Measurements from ENCODE around the gene PPP1R2.

PPP1R2 gene

DNA sequence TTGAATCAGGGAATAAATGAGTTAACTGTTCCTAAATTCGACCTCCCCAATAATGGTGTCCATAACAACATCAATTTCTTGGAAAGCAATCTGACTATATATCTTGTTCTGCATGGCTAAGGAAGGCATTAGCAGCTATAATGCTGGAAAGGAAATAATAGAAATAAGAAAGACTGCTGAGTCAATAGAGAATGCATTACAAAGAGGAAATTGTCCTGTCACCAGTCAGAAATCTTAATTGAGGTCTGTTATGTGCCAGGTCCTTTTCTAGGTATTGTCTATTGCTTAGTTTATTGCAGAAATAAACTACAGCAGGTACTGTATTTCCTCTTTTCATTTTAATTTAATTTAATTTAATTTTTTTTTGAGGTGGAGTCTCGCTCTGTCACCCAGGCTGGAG, 5.9 kb upstream of the PPP1R2 start:
- Histone ChIP-seq H3K27ac (replicated peaks) (no peak overlapping the region), H3K27me3 (ENCODE audit: insufficient read depth, poor library complexity, severe bottlenecking) (peaks cover 9% of the 10 kb centered on the region), H3K4me3 (replicated peaks; ENCODE audit: insufficient read depth, low read length) (no peak overlapping the region)
- TF ChIP-seq, protein P1, sequence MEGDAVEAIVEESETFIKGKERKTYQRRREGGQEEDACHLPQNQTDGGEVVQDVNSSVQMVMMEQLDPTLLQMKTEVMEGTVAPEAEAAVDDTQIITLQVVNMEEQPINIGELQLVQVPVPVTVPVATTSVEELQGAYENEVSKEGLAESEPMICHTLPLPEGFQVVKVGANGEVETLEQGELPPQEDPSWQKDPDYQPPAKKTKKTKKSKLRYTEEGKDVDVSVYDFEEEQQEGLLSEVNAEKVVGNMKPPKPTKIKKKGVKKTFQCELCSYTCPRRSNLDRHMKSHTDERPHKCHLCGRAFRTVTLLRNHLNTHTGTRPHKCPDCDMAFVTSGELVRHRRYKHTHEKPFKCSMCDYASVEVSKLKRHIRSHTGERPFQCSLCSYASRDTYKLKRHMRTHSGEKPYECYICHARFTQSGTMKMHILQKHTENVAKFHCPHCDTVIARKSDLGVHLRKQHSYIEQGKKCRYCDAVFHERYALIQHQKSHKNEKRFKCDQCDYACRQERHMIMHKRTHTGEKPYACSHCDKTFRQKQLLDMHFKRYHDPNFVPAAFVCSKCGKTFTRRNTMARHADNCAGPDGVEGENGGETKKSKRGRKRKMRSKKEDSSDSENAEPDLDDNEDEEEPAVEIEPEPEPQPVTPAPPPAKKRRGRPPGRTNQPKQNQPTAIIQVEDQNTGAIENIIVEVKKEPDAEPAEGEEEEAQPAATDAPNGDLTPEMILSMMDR (IDR thresholded peaks at IDR 0.05; ENCODE audit: insufficient read depth, low read length) = no peak
- TF ChIP-seq, protein P2, sequence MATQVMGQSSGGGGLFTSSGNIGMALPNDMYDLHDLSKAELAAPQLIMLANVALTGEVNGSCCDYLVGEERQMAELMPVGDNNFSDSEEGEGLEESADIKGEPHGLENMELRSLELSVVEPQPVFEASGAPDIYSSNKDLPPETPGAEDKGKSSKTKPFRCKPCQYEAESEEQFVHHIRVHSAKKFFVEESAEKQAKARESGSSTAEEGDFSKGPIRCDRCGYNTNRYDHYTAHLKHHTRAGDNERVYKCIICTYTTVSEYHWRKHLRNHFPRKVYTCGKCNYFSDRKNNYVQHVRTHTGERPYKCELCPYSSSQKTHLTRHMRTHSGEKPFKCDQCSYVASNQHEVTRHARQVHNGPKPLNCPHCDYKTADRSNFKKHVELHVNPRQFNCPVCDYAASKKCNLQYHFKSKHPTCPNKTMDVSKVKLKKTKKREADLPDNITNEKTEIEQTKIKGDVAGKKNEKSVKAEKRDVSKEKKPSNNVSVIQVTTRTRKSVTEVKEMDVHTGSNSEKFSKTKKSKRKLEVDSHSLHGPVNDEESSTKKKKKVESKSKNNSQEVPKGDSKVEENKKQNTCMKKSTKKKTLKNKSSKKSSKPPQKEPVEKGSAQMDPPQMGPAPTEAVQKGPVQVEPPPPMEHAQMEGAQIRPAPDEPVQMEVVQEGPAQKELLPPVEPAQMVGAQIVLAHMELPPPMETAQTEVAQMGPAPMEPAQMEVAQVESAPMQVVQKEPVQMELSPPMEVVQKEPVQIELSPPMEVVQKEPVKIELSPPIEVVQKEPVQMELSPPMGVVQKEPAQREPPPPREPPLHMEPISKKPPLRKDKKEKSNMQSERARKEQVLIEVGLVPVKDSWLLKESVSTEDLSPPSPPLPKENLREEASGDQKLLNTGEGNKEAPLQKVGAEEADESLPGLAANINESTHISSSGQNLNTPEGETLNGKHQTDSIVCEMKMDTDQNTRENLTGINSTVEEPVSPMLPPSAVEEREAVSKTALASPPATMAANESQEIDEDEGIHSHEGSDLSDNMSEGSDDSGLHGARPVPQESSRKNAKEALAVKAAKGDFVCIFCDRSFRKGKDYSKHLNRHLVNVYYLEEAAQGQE (IDR thresholded peaks at IDR 0.05; ENCODE audit: insufficient replicate concordance, low read depth) = no peak
- TF ChIP-seq GABPA (IDR thresholded peaks at IDR 0.05; ENCODE audit: low read depth) (no peak), SPI1 (IDR thresholded peaks at IDR 0.05; ENCODE audit: borderline replicate concordance, low read depth) (no peak), POLR2AphosphoS5 (IDR thresholded peaks at IDR 0.05; ENCODE audit: low read depth) (no peak)
- no peak for DNase-seq (ENCODE audit: low read depth in 1 of 2, low spot score in 1 of 2)

DNA sequence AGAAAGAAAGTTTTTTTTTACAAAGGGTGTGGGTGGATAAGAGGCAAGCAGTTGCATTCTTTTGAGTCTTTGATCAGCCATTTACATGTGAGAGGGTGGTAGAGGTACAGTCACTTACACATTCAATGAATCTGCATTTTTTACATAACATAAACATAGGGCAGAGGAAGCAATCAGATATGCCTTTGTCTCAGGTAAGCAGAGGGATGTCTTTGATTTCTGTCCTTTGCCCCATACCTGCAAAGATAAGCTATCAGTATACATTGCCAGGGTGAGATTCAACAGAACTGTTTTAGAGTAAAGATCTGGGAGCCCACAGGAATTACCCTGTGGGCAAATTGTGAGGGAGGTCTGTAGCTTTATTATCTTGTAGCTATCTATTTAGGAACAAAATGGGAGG, 5.4 kb upstream of the PPP1R2 start:
- Histone ChIP-seq H3K27me3 (ENCODE audit: insufficient read depth, poor library complexity, severe bottlenecking) (peaks cover 11% of the 10 kb centered on the region), H3K27ac (replicated peaks) (no peak overlapping the region), H3K4me3 (replicated peaks; ENCODE audit: insufficient read depth, low read length) (no peak overlapping the region)
- TF ChIP-seq POLR2AphosphoS5 (IDR thresholded peaks at IDR 0.05; ENCODE audit: low read depth) = no peak
- no peak for TF ChIP-seq GABPA (IDR thresholded peaks at IDR 0.05; ENCODE audit: low read depth)
- TF ChIP-seq, protein P1 (IDR thresholded peaks at IDR 0.05; ENCODE audit: insufficient read depth, low read length) = no peak
- TF ChIP-seq SPI1 (IDR thresholded peaks at IDR 0.05; ENCODE audit: borderline replicate concordance, low read depth) = no peak
- TF ChIP-seq, protein P2 (IDR thresholded peaks at IDR 0.05; ENCODE audit: insufficient replicate concordance, low read depth) = no peak
- no peak for DNase-seq (ENCODE audit: low read depth in 1 of 2, low spot score in 1 of 2)

DNA sequence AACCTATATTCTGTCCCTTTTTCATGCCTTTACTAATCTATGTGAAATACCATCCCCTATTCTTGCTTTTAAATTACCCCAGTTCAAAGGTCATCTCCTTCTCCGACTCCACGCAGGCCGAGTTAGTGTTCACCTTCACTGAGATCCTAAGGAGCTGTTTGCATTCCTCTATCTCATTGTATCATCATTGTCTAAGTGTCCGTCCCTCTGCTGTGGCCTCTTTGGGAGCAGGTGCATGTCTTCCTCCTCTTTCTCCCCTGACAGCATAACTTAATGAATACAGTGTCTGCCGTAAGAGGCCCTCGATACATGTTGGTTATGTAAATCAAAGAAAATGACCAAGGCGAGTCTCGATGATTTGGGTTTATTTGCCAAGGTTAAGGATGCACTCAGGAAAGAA, 4.9 kb upstream of the PPP1R2 start:
- no peak for DNase-seq (ENCODE audit: low read depth in 1 of 2, low spot score in 1 of 2)
- Histone ChIP-seq H3K27me3 (ENCODE audit: insufficient read depth, poor library complexity, severe bottlenecking) (peaks cover 11% of the 10 kb centered on the region), H3K4me3 (replicated peaks; ENCODE audit: insufficient read depth, low read length) (no peak overlapping the region), H3K27ac (replicated peaks) (no peak overlapping the region)
- TF ChIP-seq POLR2AphosphoS5 (IDR thresholded peaks at IDR 0.05; ENCODE audit: low read depth) (no peak), SPI1 (IDR thresholded peaks at IDR 0.05; ENCODE audit: borderline replicate concordance, low read depth) (no peak), GABPA (IDR thresholded peaks at IDR 0.05; ENCODE audit: low read depth) (no peak)
- TF ChIP-seq, protein P2 (IDR thresholded peaks at IDR 0.05; ENCODE audit: insufficient replicate concordance, low read depth) = no peak
- TF ChIP-seq, protein P1 (IDR thresholded peaks at IDR 0.05; ENCODE audit: insufficient read depth, low read length) = no peak

All from HL-60 (cell line).